ENCODE results near the gene TP53I13. TPM values are rescaled to one million over a fixed set of nuclear protein-coding genes. Genes with fewer than 3 reads are reported as not detected.

The TP53I13 gene
- polyA plus RNA-seq, 2 of the 4 experiments (the other 2 are of a cell fraction) = 27.5 to 57.8 TPM

DNA sequence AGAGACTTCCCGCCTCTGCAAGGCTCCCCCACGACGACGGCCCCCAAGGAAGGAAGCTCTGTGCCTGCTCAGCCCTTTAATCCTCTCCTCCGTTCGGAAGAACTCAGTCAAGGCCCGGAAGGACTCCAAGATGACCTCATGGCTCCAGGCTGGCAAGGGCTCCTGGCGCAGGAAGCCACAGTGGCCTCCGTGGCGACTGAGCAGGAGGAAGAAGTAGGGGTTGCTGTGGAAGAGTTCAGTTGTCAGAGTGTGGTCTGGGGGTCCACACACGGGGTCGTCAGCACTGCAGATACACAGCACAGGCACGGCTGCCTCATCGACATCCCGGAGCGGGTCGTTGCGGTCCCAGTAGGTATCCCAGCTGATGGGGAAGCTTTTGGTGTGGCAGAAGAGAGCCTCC lies 5.9 kb upstream of the TP53I13 start:
- peaks cover 17% of the 10 kb centered on the region for H3K4me1 ChIP-seq
- no peak overlapping the region for H3K4me2 ChIP-seq
- DNase-seq (ENCODE audit: low read depth in 1 of 2, low spot score in 1 of 2) (no peak), ATAC-seq (no peak), FAIRE-seq (no peak)
- no peak for TF ChIP-seq FOSL2 (IDR thresholded peaks at IDR 0.05)
- no peak for TF ChIP-seq FOSL2 (CRISPR knock-in tag; IDR thresholded peaks at IDR 0.05)
- no peak for TF ChIP-seq NR3C1 (IDR thresholded peaks at IDR 0.05)
- TF ChIP-seq TFCP2L1 (CRISPR knock-in tag; IDR thresholded peaks at IDR 0.05) = no peak
- TF ChIP-seq JUN (IDR thresholded peaks at IDR 0.05) = no peak
- TF ChIP-seq MAFK (IDR thresholded peaks at IDR 0.05; ENCODE audit: partially characterized antibody) = no peak
- TF ChIP-seq, protein P1, sequence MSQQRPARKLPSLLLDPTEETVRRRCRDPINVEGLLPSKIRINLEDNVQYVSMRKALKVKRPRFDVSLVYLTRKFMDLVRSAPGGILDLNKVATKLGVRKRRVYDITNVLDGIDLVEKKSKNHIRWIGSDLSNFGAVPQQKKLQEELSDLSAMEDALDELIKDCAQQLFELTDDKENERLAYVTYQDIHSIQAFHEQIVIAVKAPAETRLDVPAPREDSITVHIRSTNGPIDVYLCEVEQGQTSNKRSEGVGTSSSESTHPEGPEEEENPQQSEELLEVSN (IDR thresholded peaks at IDR 0.05; ENCODE audit: borderline replicate concordance, low read depth) = no peak
- TF ChIP-seq, protein P2, sequence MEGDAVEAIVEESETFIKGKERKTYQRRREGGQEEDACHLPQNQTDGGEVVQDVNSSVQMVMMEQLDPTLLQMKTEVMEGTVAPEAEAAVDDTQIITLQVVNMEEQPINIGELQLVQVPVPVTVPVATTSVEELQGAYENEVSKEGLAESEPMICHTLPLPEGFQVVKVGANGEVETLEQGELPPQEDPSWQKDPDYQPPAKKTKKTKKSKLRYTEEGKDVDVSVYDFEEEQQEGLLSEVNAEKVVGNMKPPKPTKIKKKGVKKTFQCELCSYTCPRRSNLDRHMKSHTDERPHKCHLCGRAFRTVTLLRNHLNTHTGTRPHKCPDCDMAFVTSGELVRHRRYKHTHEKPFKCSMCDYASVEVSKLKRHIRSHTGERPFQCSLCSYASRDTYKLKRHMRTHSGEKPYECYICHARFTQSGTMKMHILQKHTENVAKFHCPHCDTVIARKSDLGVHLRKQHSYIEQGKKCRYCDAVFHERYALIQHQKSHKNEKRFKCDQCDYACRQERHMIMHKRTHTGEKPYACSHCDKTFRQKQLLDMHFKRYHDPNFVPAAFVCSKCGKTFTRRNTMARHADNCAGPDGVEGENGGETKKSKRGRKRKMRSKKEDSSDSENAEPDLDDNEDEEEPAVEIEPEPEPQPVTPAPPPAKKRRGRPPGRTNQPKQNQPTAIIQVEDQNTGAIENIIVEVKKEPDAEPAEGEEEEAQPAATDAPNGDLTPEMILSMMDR (IDR thresholded peaks at IDR 0.05) = no peak
- TF ChIP-seq RAD21 (conservative IDR thresholded peaks at IDR 0.05 in 1 of 2, IDR thresholded peaks at IDR 0.05 in 1 of 2) = no peak
- TF ChIP-seq MYC (IDR thresholded peaks at IDR 0.05; ENCODE audit: borderline replicate concordance, low read length) = no peak
- no peak overlapping the region for H3K4me3 ChIP-seq
- WGBS (ENCODE audit: missing lambda C conversion rate) = 92% methylated on average over 18 of the region's 18 CpGs
- H3K9me3 ChIP-seq = no peaks in the 10 kb centered on the region
- ChIA-PET CTCF (interaction anchor here (1.4 to 24.0 kb wide), 6 partner anchors 8 to 192 kb away, joined by 4 to 474 read pairs (median 62); partner anchors contain the start of gene ANKRD13B), POLR2A (no interaction called here)
- no peak overlapping the region for H3K27ac ChIP-seq

DNA sequence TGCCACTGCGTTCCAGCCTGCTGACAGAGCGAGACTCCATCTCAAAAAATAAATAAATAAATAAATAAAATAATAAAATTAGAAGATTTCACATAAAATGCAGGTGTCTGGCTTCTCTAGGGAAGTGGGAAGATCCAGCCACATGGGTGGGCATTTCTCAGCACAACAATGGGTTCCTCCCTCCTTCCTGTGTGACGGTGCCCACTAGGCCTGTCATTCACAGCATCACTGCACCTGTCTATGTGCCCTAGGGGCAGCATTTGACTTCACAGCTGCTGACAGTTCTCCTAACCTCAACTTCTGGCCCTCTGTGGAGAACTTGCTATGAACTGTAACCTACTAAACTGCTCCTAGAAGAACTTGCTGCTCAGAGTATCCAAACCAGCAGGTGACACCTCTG lies 4.7 kb upstream of the TP53I13 start:
- Histone ChIP-seq H3K4me1 (peaks cover 13% of the 10 kb centered on the region), H3K9me3 (no peaks in the 10 kb centered on the region), H3K4me3 (no peak overlapping the region), H3K27ac (no peak overlapping the region), H3K4me2 (no peak overlapping the region)
- WGBS (ENCODE audit: missing lambda C conversion rate) = 94% methylated on average over 3 of the region's 3 CpGs
- ATAC-seq (no peak), DNase-seq (ENCODE audit: low read depth in 1 of 2, low spot score in 1 of 2) (no peak), FAIRE-seq (no peak)
- ChIA-PET POLR2A (no interaction called here), CTCF (interaction anchor here (0.7 to 24.0 kb wide), 9 partner anchors 9 to 193 kb away, joined by 3 to 474 read pairs (median 24); partner anchors contain the start of genes ANKRD13B and CORO6)
- TF ChIP-seq CBX8 (IDR thresholded peaks at IDR 0.05) = no peak
- TF ChIP-seq RCOR1 (IDR thresholded peaks at IDR 0.05; ENCODE audit: low read depth, low read length) = no peak
- no peak for TF ChIP-seq ZNF302 (CRISPR knock-in tag; IDR thresholded peaks at IDR 0.05)
- TF ChIP-seq NPAS2 (CRISPR knock-in tag; IDR thresholded peaks at IDR 0.05; ENCODE audit: borderline replicate concordance) = no peak
- no peak for TF ChIP-seq MAZ (IDR thresholded peaks at IDR 0.05; ENCODE audit: borderline replicate concordance, low read depth, low read length)
- no peak for TF ChIP-seq JUNB (IDR thresholded peaks at IDR 0.05)

DNA sequence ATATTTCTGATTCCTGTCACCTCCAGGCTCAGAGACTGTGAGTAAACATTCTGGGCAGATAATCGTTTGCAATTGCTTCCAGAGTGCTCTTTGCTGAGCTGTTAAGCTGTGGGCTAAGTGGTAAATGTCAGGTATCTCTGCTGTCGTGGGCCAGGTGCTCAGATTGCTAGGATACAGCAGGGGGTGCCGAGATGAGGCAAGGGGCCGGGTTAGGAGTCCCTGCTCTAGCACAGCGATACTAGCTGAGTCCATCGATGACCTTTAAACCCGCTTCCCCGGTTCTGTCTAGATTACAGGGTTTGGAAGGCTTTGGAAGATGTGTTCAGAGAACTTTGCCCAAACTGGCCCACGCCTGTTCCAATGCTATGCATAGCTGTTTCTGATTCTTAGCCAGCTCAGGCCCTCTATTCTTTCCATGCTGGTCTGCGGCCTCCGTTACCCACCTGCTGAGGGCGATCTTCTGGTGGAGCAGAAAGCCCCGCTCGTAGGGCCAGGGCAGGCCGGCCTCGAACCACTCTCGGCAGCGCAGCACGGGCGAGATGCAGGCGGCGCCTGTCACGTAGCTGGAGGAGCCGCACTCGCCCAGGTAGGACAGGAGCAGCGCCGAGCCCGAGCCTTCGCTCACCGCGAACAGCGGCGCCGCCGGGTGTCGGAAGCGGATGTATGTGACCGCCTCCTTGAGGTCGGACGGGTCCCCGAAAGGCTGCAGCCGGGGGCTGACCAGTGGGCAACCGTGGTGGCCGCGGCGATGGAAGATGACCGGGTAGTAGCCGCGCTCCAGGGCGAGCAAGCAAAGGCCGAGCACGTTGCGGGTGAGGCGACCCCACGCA lies 2.6 kb upstream of the TP53I13 start:
- CTCF ChIA-PET = interaction anchor here (0.9 to 24.0 kb wide), 17 partner anchors 11 to 528 kb away, joined by 3 to 474 read pairs (median 7); partner anchors contain the start of genes ANKRD13B and CORO6
- TF ChIP-seq RNF2 (IDR thresholded peaks at IDR 0.05; ENCODE audit: borderline replicate concordance, low read depth) (peak; percentile 67; the same call in 1 of the 2 replicates), CHD4 (IDR thresholded peaks at IDR 0.05; ENCODE audit: borderline replicate concordance) (no peak), ZC3H11A (IDR thresholded peaks at IDR 0.05) (no peak), HEYL (CRISPR knock-in tag; IDR thresholded peaks at IDR 0.05) (no peak), BHLHE40 (IDR thresholded peaks at IDR 0.05; ENCODE audit: low read depth, low read length) (no peak), TFCP2L1 (CRISPR knock-in tag; IDR thresholded peaks at IDR 0.05) (no peak), HOXB13 (CRISPR knock-in tag; IDR thresholded peaks at IDR 0.05; ENCODE audit: low read depth) (no peak), CBX8 (IDR thresholded peaks at IDR 0.05) (no peak), EHF (CRISPR knock-in tag; IDR thresholded peaks at IDR 0.05) (no peak), NR3C1 (IDR thresholded peaks at IDR 0.05) (no peak), MAFK (IDR thresholded peaks at IDR 0.05; ENCODE audit: partially characterized antibody) (no peak), EHMT2 (IDR thresholded peaks at IDR 0.05; ENCODE audit: low read depth) (no peak), SMC3 (IDR thresholded peaks at IDR 0.05) (peak; percentile 38), CHD2 (IDR thresholded peaks at IDR 0.05; ENCODE audit: low read length, partially characterized antibody) (no peak)
- TF ChIP-seq, protein P3, sequence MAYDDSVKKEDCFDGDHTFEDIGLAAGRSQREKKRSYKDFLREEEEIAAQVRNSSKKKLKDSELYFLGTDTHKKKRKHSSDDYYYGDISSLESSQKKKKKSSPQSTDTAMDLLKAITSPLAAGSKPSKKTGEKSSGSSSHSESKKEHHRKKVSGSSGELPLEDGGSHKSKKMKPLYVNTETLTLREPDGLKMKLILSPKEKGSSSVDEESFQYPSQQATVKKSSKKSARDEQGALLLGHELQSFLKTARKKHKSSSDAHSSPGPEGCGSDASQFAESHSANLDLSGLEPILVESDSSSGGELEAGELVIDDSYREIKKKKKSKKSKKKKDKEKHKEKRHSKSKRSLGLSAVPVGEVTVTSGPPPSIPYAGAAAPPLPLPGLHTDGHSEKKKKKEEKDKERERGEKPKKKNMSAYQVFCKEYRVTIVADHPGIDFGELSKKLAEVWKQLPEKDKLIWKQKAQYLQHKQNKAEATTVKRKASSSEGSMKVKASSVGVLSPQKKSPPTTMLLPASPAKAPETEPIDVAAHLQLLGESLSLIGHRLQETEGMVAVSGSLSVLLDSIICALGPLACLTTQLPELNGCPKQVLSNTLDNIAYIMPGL (CRISPR knock-in tag; IDR thresholded peaks at IDR 0.05; ENCODE audit: borderline replicate concordance) = no peak
- TF ChIP-seq, protein P4, sequence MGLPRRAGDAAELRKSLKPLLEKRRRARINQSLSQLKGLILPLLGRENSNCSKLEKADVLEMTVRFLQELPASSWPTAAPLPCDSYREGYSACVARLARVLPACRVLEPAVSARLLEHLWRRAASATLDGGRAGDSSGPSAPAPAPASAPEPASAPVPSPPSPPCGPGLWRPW (IDR thresholded peaks at IDR 0.05) = no peak

More for the DNA sequence above, 2.6 kb upstream of the TP53I13 start:
- Histone ChIP-seq H3K27ac (peak overlapping the region; percentile 92 to 94), H3K4me2 (peak overlapping the region; percentile 83), H3K4me3 (peak overlapping the region; percentile 62), H3K4me1 (peaks cover 20% of the 10 kb centered on the region), H3K9me3 (no peaks in the 10 kb centered on the region)
- POLR2A ChIA-PET = interaction anchor here (0.8 to 4.0 kb wide), 5 partner anchors 9 to 274 kb away, joined by 3 to 21 read pairs (median 4); partner anchors contain the start of genes ANKRD13B and NUFIP2
- ATAC-seq = peak; percentile 21 to 60
- DNase-seq (ENCODE audit: low read depth in 1 of 2, low spot score in 1 of 2) = peak; percentile 70 to 79
- FAIRE-seq = no peak
- 5% methylated on average over 36 of the region's 55 CpGs for WGBS (ENCODE audit: missing lambda C conversion rate)

Data from A549 (cell line).